IPS DF 6.9 (cell line): ENCODE measurements around the gene PPP1R16B.

Experiments used
- DNase-seq: peaks from one replicate; pipeline ENCODE4 v3.0.0-alpha.2; 2013; ENCODE audit warnings: low read depth, low spot score
- H3K27ac ChIP-seq: one replicate; pipeline ENCODE4 v1.5.1; 2013; ENCODE audit warnings: low read length, control low read depth
- H3K27me3 ChIP-seq: 2 replicates; pipeline ENCODE4 v1.6.1; 2013; ENCODE audit warnings: mild to moderate bottlenecking, low read length; ENCODE audit not compliant: control insufficient read depth, insufficient read depth
- H3K36me3 ChIP-seq: 2 replicates; pipeline ENCODE4 v1.6.1; 2013; ENCODE audit warnings: low read length; ENCODE audit not compliant: control insufficient read depth, insufficient read depth
- H3K4me1 ChIP-seq: 2 replicates; pipeline ENCODE4 v1.6.1; 2013; ENCODE audit warnings: low read length; ENCODE audit not compliant: control insufficient read depth, insufficient read depth
- H3K4me3 ChIP-seq: 2 replicates; pipeline ENCODE4 v1.5.1; 2013; ENCODE audit warnings: mild to moderate bottlenecking, low read length
- H3K9me3 ChIP-seq: 2 replicates; pipeline ENCODE4 v1.6.1; 2013; ENCODE audit warnings: low read length, inconsistent platforms; ENCODE audit not compliant: control insufficient read depth, insufficient read depth
- WGBS: extraction: QIAGEN DNeasy Blood & Tissue Kit; methylation state at CpG from one replicate; pipeline ENCODE4 v1.1.7; 2013; ENCODE audit warnings: mixed read lengths, missing lambda C conversion rate; ENCODE audit not compliant: insufficient read length, insufficient coverage; 5-methylcytosine and 5-hydroxymethylcytosine counted together

Gene PPP1R16B

GRCh38 chr20:38896009-38896594 is 90.6 kb downstream of the PPP1R16B start:
- DNase-seq: no peak
- Histone ChIP-seq H3K4me3 (no peak overlapping the region), H3K9me3 (no peaks in the 10 kb centered on the region), H3K36me3 (no peaks in the 10 kb centered on the region), H3K27ac (no peak overlapping the region), H3K27me3 (no peaks in the 10 kb centered on the region), H3K4me1 (no peaks in the 10 kb centered on the region)

- Histone ChIP-seq H3K4me1 (no peaks in the 10 kb centered on the region), H3K27me3 (no peaks in the 10 kb centered on the region), H3K36me3 (no peaks in the 10 kb centered on the region), H3K4me3 (no peak overlapping the region), H3K27ac (no peak overlapping the region), H3K9me3 (no peaks in the 10 kb centered on the region)
- WGBS: no CpG with 5 or more reads among the region's 4 CpGs
- DNase-seq: no peak
Measured at GRCh38 chr20:38897267-38897666, 91.8 kb downstream of the PPP1R16B start.

GRCh38 chr20:38900606-38901005 is 95.1 kb downstream of the PPP1R16B start:
- Histone ChIP-seq H3K4me3 (no peak overlapping the region), H3K36me3 (no peaks in the 10 kb centered on the region), H3K27me3 (no peaks in the 10 kb centered on the region), H3K27ac (no peak overlapping the region), H3K9me3 (no peaks in the 10 kb centered on the region), H3K4me1 (no peaks in the 10 kb centered on the region)
- no CpG with 5 or more reads among the region's 13 CpGs for WGBS
- no peak for DNase-seq

GRCh38 chr20:38902601-38903000 is 97.1 kb downstream of the PPP1R16B start:
- WGBS: no CpG with 5 or more reads among the region's 8 CpGs
- Histone ChIP-seq H3K4me1 (no peaks in the 10 kb centered on the region), H3K9me3 (no peaks in the 10 kb centered on the region), H3K4me3 (no peak overlapping the region), H3K36me3 (no peaks in the 10 kb centered on the region), H3K27me3 (no peaks in the 10 kb centered on the region), H3K27ac (no peak overlapping the region)
- DNase-seq: no peak

- H3K9me3 ChIP-seq: no peaks in the 10 kb centered on the region
- no peak overlapping the region for H3K27ac ChIP-seq
- no CpG with 5 or more reads among the region's 5 CpGs for WGBS
- H3K4me1 ChIP-seq: no peaks in the 10 kb centered on the region
- no peak for DNase-seq
- no peaks in the 10 kb centered on the region for H3K36me3 ChIP-seq
- H3K4me3 ChIP-seq: no peak overlapping the region
- no peaks in the 10 kb centered on the region for H3K27me3 ChIP-seq
Measured at GRCh38 chr20:38903335-38903734, 97.8 kb downstream of the PPP1R16B start.

GRCh38 chr20:38905375-38905774 is 99.9 kb downstream of the PPP1R16B start:
- Histone ChIP-seq H3K36me3 (no peaks in the 10 kb centered on the region), H3K4me3 (no peak overlapping the region), H3K27me3 (no peaks in the 10 kb centered on the region), H3K4me1 (no peaks in the 10 kb centered on the region), H3K27ac (no peak overlapping the region), H3K9me3 (no peaks in the 10 kb centered on the region)
- DNase-seq: no peak
- no CpG with 5 or more reads among the region's 1 CpG for WGBS

- no CpG with 5 or more reads among the region's 13 CpGs for WGBS
- H3K4me3 ChIP-seq: no peak overlapping the region
- H3K36me3 ChIP-seq: no peaks in the 10 kb centered on the region
- no peak overlapping the region for H3K27ac ChIP-seq
- no peak for DNase-seq
- no peaks in the 10 kb centered on the region for H3K4me1 ChIP-seq
- H3K9me3 ChIP-seq: no peaks in the 10 kb centered on the region
- H3K27me3 ChIP-seq: no peaks in the 10 kb centered on the region
Measured at GRCh38 chr20:38907918-38908677, 102.6 kb downstream of the PPP1R16B start.

GRCh38 chr20:38915355-38915754 is 109.9 kb downstream of the PPP1R16B start:
- no peaks in the 10 kb centered on the region for H3K36me3 ChIP-seq
- DNase-seq: no peak
- no CpG with 5 or more reads among the region's 7 CpGs for WGBS

GRCh38 chr20:38917657-38918056 is 112.2 kb downstream of the PPP1R16B start:
- Histone ChIP-seq H3K4me3 (no peak overlapping the region), H3K27ac (no peak overlapping the region), H3K36me3 (no peaks in the 10 kb centered on the region), H3K4me1 (no peaks in the 10 kb centered on the region), H3K27me3 (no peaks in the 10 kb centered on the region), H3K9me3 (no peaks in the 10 kb centered on the region)
- WGBS: no CpG with 5 or more reads among the region's 4 CpGs
- no peak for DNase-seq

More at GRCh38 chr20:38915355-38915754, 109.9 kb downstream of the PPP1R16B start:
- no peaks in the 10 kb centered on the region for H3K9me3 ChIP-seq
- no peaks in the 10 kb centered on the region for H3K27me3 ChIP-seq
- no peak overlapping the region for H3K27ac ChIP-seq
- H3K4me1 ChIP-seq: no peaks in the 10 kb centered on the region
- H3K4me3 ChIP-seq: no peak overlapping the region

- no peak overlapping the region for H3K27ac ChIP-seq
- H3K4me1 ChIP-seq: no peaks in the 10 kb centered on the region
- no peak for DNase-seq
- H3K36me3 ChIP-seq: no peaks in the 10 kb centered on the region
- no peaks in the 10 kb centered on the region for H3K9me3 ChIP-seq
- WGBS: no CpG with 5 or more reads among the region's 19 CpGs
- no peak overlapping the region for H3K4me3 ChIP-seq
- H3K27me3 ChIP-seq: no peaks in the 10 kb centered on the region
Measured at GRCh38 chr20:38918172-38918571, 112.7 kb downstream of the PPP1R16B start.

GRCh38 chr20:38919683-38920082 is 114.2 kb downstream of the PPP1R16B start:
- no peak overlapping the region for H3K27ac ChIP-seq
- H3K4me1 ChIP-seq: no peaks in the 10 kb centered on the region
- H3K9me3 ChIP-seq: no peaks in the 10 kb centered on the region
- DNase-seq: no peak
- no peaks in the 10 kb centered on the region for H3K36me3 ChIP-seq
- WGBS: no CpG with 5 or more reads among the region's 7 CpGs
- no peak overlapping the region for H3K4me3 ChIP-seq
- no peaks in the 10 kb centered on the region for H3K27me3 ChIP-seq
